A549 (cell line): ENCODE data around the gene GAS7. TPM values are rescaled to one million over a fixed set of nuclear protein-coding genes. Genes with fewer than 3 reads are reported as not detected.

Experiments
- ATAC-seq, 2 experiments: fragments of 200-7000 bp in 1 of 2; fragments of >200 bp in 1 of 2; cut with Nextera tagmentation in 1 of 2; cut with Tn5 transposase in 1 of 2; 3 replicates each; pipeline versions ENCODE4 v1.8.0 to v1.9.1; 2018 to 2020; ENCODE audit warnings: mild to moderate bottlenecking in 1 of 2, moderate library complexity in 1 of 2
- CTCF ChIA-PET: fragments of 300-600 bp; sonication (Branson Sonifier 250); formaldehyde crosslinking; extraction: SDS; loops from one replicate; lab custom pipeline; 2021; ENCODE audit warnings: antibody characterized with exemption, inconsistent platforms; lab: Yijun Ruan, JAX
- POLR2A ChIA-PET: fragments of 350-600 bp; formaldehyde crosslinking; extraction: SDS; loops from one replicate; lab custom pipeline; 2021; ENCODE audit warnings: antibody characterized with exemption, inconsistent platforms; lab: Yijun Ruan, JAX
- DNase-seq, 2 experiments: peaks; one replicate each; pipeline versions ENCODE4 v3.0.0 to v3.0.0-alpha.2; 2011 to 2016; ENCODE audit warnings: low read depth in 1 of 2, low spot score in 1 of 2
- FAIRE-seq: peaks from 2 replicates; lab custom pipeline; 2011; peaks lifted over from hg19 to GRCh38; lab: Jason Lieb, UNC
- H3K27ac ChIP-seq, 2 experiments: fragments of >200 bp; sonication (Bioruptor Twin); formaldehyde crosslinking; 3 replicates each; pipeline ENCODE4 v1.5.1; 2016 to 2017
- H3K4me1 ChIP-seq: fragments of >200 bp; sonication (Bioruptor Twin); formaldehyde crosslinking; 3 replicates; pipeline ENCODE4 v1.6.1; 2016
- H3K4me2 ChIP-seq: fragments of >200 bp; sonication (Bioruptor Twin); formaldehyde crosslinking; 3 replicates; pipeline ENCODE4 v1.6.1; 2016
- H3K4me3 ChIP-seq: fragments of >200 bp; sonication (Bioruptor Twin); formaldehyde crosslinking; 3 replicates; pipeline ENCODE4 v1.5.1; 2016
- H3K9me3 ChIP-seq: fragments of >200 bp; sonication (Bioruptor Twin); formaldehyde crosslinking; 3 replicates; pipeline ENCODE4 v1.6.1; 2016
- ATOH8 ChIP-seq: fragments of 250-450 bp; sonication (Bioruptor Pico); IDR thresholded peaks from 2 replicates; pipeline ENCODE4 v1.5.0; 2020; ENCODE audit warnings: low read depth, mild to moderate bottlenecking, moderate library complexity
- BCL3 ChIP-seq: fragments of >200 bp; sonication (Bioruptor Twin); formaldehyde crosslinking; IDR thresholded peaks from 3 replicates; pipeline ENCODE4 v1.6.1; 2016
- BHLHE40 ChIP-seq: IDR thresholded peaks from 2 replicates; pipeline ENCODE4 v1.6.1; 2012; ENCODE audit warnings: low read depth, low read length, inconsistent platforms
- CBX8 ChIP-seq: fragments of 200-600 bp; sonication (generic); IDR thresholded peaks from 2 replicates; pipeline ENCODE4 v1.6.1; 2016
- CHD4 ChIP-seq: fragments of 200-600 bp; sonication (generic); IDR thresholded peaks from 2 replicates; pipeline ENCODE4 v1.6.1; 2016; ENCODE audit warnings: antibody characterized with exemption, mild to moderate bottlenecking, borderline replicate concordance
- EHF ChIP-seq: fragments of 250-450 bp; sonication (Bioruptor Pico); IDR thresholded peaks from 2 replicates; pipeline ENCODE4 v1.5.0; 2020; ENCODE audit warnings: mild to moderate bottlenecking
- EHMT2 ChIP-seq: fragments of 200-600 bp; sonication (generic); IDR thresholded peaks from 2 replicates; pipeline ENCODE4 v1.6.1; 2016; ENCODE audit warnings: antibody characterized with exemption, low read depth, mild to moderate bottlenecking, moderate library complexity
- ELK1 ChIP-seq: fragments of 150-350 bp; IDR thresholded peaks from 2 replicates; pipeline ENCODE4 v1.6.1; 2014; ENCODE audit warnings: low read depth, mild to moderate bottlenecking, low read length
- ESRRA ChIP-seq: fragments of 150-350 bp; IDR thresholded peaks from 2 replicates; pipeline ENCODE4 v1.6.1; 2014; ENCODE audit warnings: mild to moderate bottlenecking, low read length, borderline replicate concordance
- FOXS1 ChIP-seq: fragments of 250-450 bp; sonication (Bioruptor Pico); IDR thresholded peaks from 2 replicates; pipeline ENCODE4 v1.5.0; 2020; ENCODE audit warnings: mild to moderate bottlenecking, moderate library complexity
- GATA3 ChIP-seq: IDR thresholded peaks from 2 replicates; pipeline ENCODE4 v1.6.1; 2012; ENCODE audit warnings: borderline replicate concordance
- HDAC2 ChIP-seq: fragments of 200-600 bp; sonication (generic); IDR thresholded peaks from 2 replicates; pipeline ENCODE4 v1.6.1; 2016
- HES2 ChIP-seq: fragments of >200 bp; sonication (Bioruptor Twin); formaldehyde crosslinking; IDR thresholded peaks from 2 replicates; pipeline ENCODE4 v1.6.1; 2016
- HOXB13 ChIP-seq: fragments of 250-450 bp; sonication (Bioruptor Pico); IDR thresholded peaks from 2 replicates; pipeline ENCODE4 v1.5.0; 2020; ENCODE audit warnings: low read depth, mild to moderate bottlenecking, moderate library complexity
- JUN ChIP-seq, 2 experiments: fragments of >200 bp; sonication (Bioruptor Twin); formaldehyde crosslinking; IDR thresholded peaks; 2 replicates in 1 of 2; 3 replicates in 1 of 2; pipeline ENCODE4 v1.6.1; 2016 to 2017
- KDM1A ChIP-seq: fragments of 200-600 bp; sonication (generic); IDR thresholded peaks from 2 replicates; pipeline ENCODE4 v1.6.1; 2016; ENCODE audit warnings: low read depth, mild to moderate bottlenecking
- KDM5A ChIP-seq: fragments of 200-600 bp; sonication (generic); IDR thresholded peaks from 2 replicates; pipeline ENCODE4 v1.6.1; 2016; ENCODE audit warnings: antibody characterized with exemption, mild to moderate bottlenecking
- MAX ChIP-seq: IDR thresholded peaks from 2 replicates; pipeline ENCODE4 v1.6.1; 2012
- MAZ ChIP-seq: fragments of 150-350 bp; IDR thresholded peaks from 2 replicates; pipeline ENCODE4 v1.6.1; 2014; ENCODE audit warnings: antibody characterized with exemption, low read depth, low read length, borderline replicate concordance
- NFE2L2 ChIP-seq: fragments of 150-350 bp; conservative IDR thresholded peaks from 2 replicates; pipeline ENCODE4 v1.6.1; 2014; ENCODE audit warnings: low read length
- NR3C1 ChIP-seq: fragments of >200 bp; sonication (Bioruptor Twin); formaldehyde crosslinking; IDR thresholded peaks from 3 replicates; pipeline ENCODE4 v1.6.1; 2017
- PHF8 ChIP-seq: fragments of 200-600 bp; sonication (generic); IDR thresholded peaks from 2 replicates; pipeline ENCODE4 v1.6.1; 2016; ENCODE audit warnings: low read depth, mild to moderate bottlenecking, antibody characterized with exemption, moderate library complexity, borderline replicate concordance
- POLR2A ChIP-seq: IDR thresholded peaks from 2 replicates; pipeline ENCODE4 v1.6.1; 2012; ENCODE audit warnings: mild to moderate bottlenecking, low read length
- POLR2AphosphoS2 ChIP-seq: conservative IDR thresholded peaks from 2 replicates; pipeline ENCODE4 v1.6.1; 2012; ENCODE audit warnings: low read length, improper control_type of control experiment, inconsistent platforms
- REST ChIP-seq: fragments of 200-600 bp; sonication (generic); IDR thresholded peaks from 2 replicates; pipeline ENCODE4 v1.6.1; 2016; ENCODE audit warnings: antibody characterized with exemption, mild to moderate bottlenecking, moderate library complexity
- RFX5 ChIP-seq: fragments of 450-650 bp; IDR thresholded peaks from 2 replicates; pipeline ENCODE4 v1.7.1; 2014; ENCODE audit warnings: antibody characterized with exemption, mild to moderate bottlenecking, moderate library complexity
- RNF2 ChIP-seq: fragments of 200-600 bp; sonication (generic); IDR thresholded peaks from 2 replicates; pipeline ENCODE4 v1.6.1; 2016; ENCODE audit warnings: low read depth, mild to moderate bottlenecking, antibody characterized with exemption, moderate library complexity, borderline replicate concordance
- TFCP2L1 ChIP-seq: fragments of 250-450 bp; sonication (Bioruptor Pico); IDR thresholded peaks from 2 replicates; pipeline ENCODE4 v1.5.0; 2021; ENCODE audit warnings: mild to moderate bottlenecking
- TP53 ChIP-seq: fragments of 250-450 bp; sonication (Bioruptor Pico); IDR thresholded peaks from 2 replicates; pipeline ENCODE4 v1.5.0; 2021; ENCODE audit warnings: mild to moderate bottlenecking, moderate library complexity
- USF2 ChIP-seq: fragments of 450-650 bp; IDR thresholded peaks from 2 replicates; pipeline ENCODE4 v1.6.1; 2014; ENCODE audit warnings: antibody characterized with exemption
- ZSCAN20 ChIP-seq: fragments of 250-450 bp; sonication (Bioruptor Pico); IDR thresholded peaks from 2 replicates; pipeline ENCODE4 v1.8.0; 2022; ENCODE audit warnings: mild to moderate bottlenecking, moderate library complexity
- WGBS: methylation state at CpG from one replicate; pipeline ENCODE4 v1.1.6; 2017; ENCODE audit errors: missing lambda C conversion rate; 5-methylcytosine and 5-hydroxymethylcytosine counted together
- polyA plus RNA-seq, 4 experiments: library from polyadenylated mRNA; depleted of rRNA in 3 of 4; stranded (reverse); fragments of >200 nt; fragmentation: RNase III in 1 of 4; extraction: RNeasy Plus Mini Kit Qiagen cat#74134 plus additional on column Dnase treatment in 1 of 4; gene quantifications; 2 replicates in 3 of 4; 3 replicates in 1 of 4; pipeline ENCODE4 v1.2.3, GENCODE V29; 2011 to 2017

The GAS7 gene
- polyA plus RNA-seq, 2 of the 4 experiments (the other 2 are of a cell fraction) = 1.3 to 1.5 TPM

- TF ChIP-seq POLR2A = no peak
- TF ChIP-seq NFE2L2 = no peak
- no peak for TF ChIP-seq POLR2AphosphoS2
- no peak for TF ChIP-seq TFCP2L1 (CRISPR knock-in tag)
- no peak for TF ChIP-seq TP53 (CRISPR knock-in tag)
- no peak for TF ChIP-seq CHD4
- TF ChIP-seq HDAC2 = no peak
- TF ChIP-seq KDM1A = no peak
- TF ChIP-seq HES2 = no peak
- no peak for TF ChIP-seq BHLHE40
- no peak for TF ChIP-seq USF2
- TF ChIP-seq ATOH8 = no peak
- TF ChIP-seq CBX8 = no peak
- no peak for TF ChIP-seq EHF (CRISPR knock-in tag)
- no peak for TF ChIP-seq ZSCAN20 (CRISPR knock-in tag)
- TF ChIP-seq EHMT2 = no peak
- TF ChIP-seq RFX5 = no peak
- TF ChIP-seq GATA3 = no peak
- TF ChIP-seq MAZ = no peak
- no peak for TF ChIP-seq JUN (IDR thresholded peaks at IDR 0.05)
- ATAC-seq (peak; percentile 65 to 86), FAIRE-seq (no peak), DNase-seq (peak in 1 of 2 experiments; percentile 17)
- Histone ChIP-seq H3K27ac (no peak overlapping the region), H3K4me2 (peak overlapping the region; percentile 45; the same call in 2 of the 3 replicates), H3K9me3 (no peaks in the 10 kb centered on the region), H3K4me1 (peaks cover 8% of the 10 kb centered on the region; the same call in 1 of the 3 replicates), H3K4me3 (no peak overlapping the region)
- CTCF ChIA-PET = interaction anchor here (1.2 to 1.6 kb wide), 2 partner anchors 9 to 18 kb away, joined by 3 to 11 read pairs; no protein-coding TSS in a partner anchor
- WGBS = 9% methylated on average over 12 of the region's 12 CpGs
- POLR2A ChIA-PET = no interaction called here
Observed at GRCh38 chr17:10243883-10244844, 45.8 kb upstream of the GAS7 start.

GRCh38 chr17:10241781-10242180 is 43.4 kb upstream of the GAS7 start:
- DNase-seq (no peak), FAIRE-seq (no peak), ATAC-seq (no peak)
- H3K4me1 ChIP-seq = peaks cover 8% of the 10 kb centered on the region; the same call in 1 of the 3 replicates
- 12% methylated on average over 4 of the region's 4 CpGs for WGBS
- CTCF ChIA-PET = interaction anchor here (0.6 kb wide), 1 partner anchor 598 kb away, joined by 3 read pairs; no protein-coding TSS in a partner anchor
- H3K4me2 ChIP-seq = no peak overlapping the region
- H3K4me3 ChIP-seq = no peak overlapping the region
- H3K9me3 ChIP-seq = no peaks in the 10 kb centered on the region
- no peak overlapping the region for H3K27ac ChIP-seq
- POLR2A ChIA-PET = no interaction called here
- no peak for TF ChIP-seq PHF8
- no peak for TF ChIP-seq MAX
- TF ChIP-seq NR3C1 = no peak
- TF ChIP-seq KDM5A = no peak
- no peak for TF ChIP-seq BCL3
- no peak for TF ChIP-seq HOXB13 (CRISPR knock-in tag)
- no peak for TF ChIP-seq BHLHE40
- TF ChIP-seq ESRRA = no peak
- no peak for TF ChIP-seq REST
- TF ChIP-seq ELK1 = no peak
- TF ChIP-seq POLR2AphosphoS2 = no peak
- TF ChIP-seq RNF2 = no peak
- no peak for TF ChIP-seq FOXS1 (CRISPR knock-in tag)
